ENCODE measurements around the gene ZNF581. TPM values are rescaled to one million over a fixed set of nuclear protein-coding genes. Genes with fewer than 3 reads are reported as not detected.

ZNF581 gene
- polyA plus RNA-seq, 1 of the 3 experiments (the other 2 are of a cell fraction), result 24.7 TPM

- 96% methylated on average over 26 of the region's 31 CpGs for WGBS (ENCODE audit: low lambda C conversion rate)
- Histone ChIP-seq H3K9me3 (no peaks in the 10 kb centered on the region), H3K4me3 (ENCODE audit: low read depth in 2 of 2, low read length in 1 of 2) (no peak overlapping the region), H3K4me1 (ENCODE audit: control insufficient read depth in 1 of 2, insufficient read depth in 2 of 2, low read depth in 1 of 2, low read length in 1 of 2) (no peaks in the 10 kb centered on the region), H3K27me3 (ENCODE audit: insufficient read depth) (no peaks in the 10 kb centered on the region), H3K9me2 (no peaks in the 10 kb centered on the region), H3K9ac (no peak overlapping the region), H3K4me2 (no peak overlapping the region), H4K20me1 (ENCODE audit: insufficient read depth) (peaks cover 15% of the 10 kb centered on the region), H3K36me3 (replicated peaks in 1 of 2; ENCODE audit: control insufficient read depth in 1 of 2, insufficient read depth in 2 of 2, low read length in 1 of 2) (peaks cover 0 to 69% of the 10 kb centered on the region in 2 experiments), H3F3A (replicated peaks; ENCODE audit: insufficient read depth) (no peaks in the 10 kb centered on the region), H3K27ac (ENCODE audit: low read depth in 2 of 2, low read length in 1 of 2) (no peak overlapping the region), H2AFZ (ENCODE audit: low read depth) (no peak overlapping the region), H3K79me2 (ENCODE audit: insufficient read depth) (peaks cover 5% of the 10 kb centered on the region; the same call in 1 of the 2 replicates)
- DNase-seq, result no peak
- no peak for TF ChIP-seq EP300 (IDR thresholded peaks at IDR 0.05; ENCODE audit: borderline replicate concordance in 1 of 2, low read depth in 1 of 2, low read length in 1 of 2)
- TF ChIP-seq JUND (IDR thresholded peaks at IDR 0.05), result no peak
- no peak for TF ChIP-seq FOSL2 (IDR thresholded peaks at IDR 0.05; ENCODE audit: borderline replicate concordance, low read depth)
- no peak for TF ChIP-seq RCOR1 (IDR thresholded peaks at IDR 0.05; ENCODE audit: low read length)
- TF ChIP-seq IRF3 (IDR thresholded peaks at IDR 0.05; ENCODE audit: low read depth, low read length), result no peak
- no peak for TF ChIP-seq EZH2phosphoT487 (IDR thresholded peaks at IDR 0.05; ENCODE audit: borderline replicate concordance, low read depth)
- ChIA-PET POLR2A (no interaction called here), CTCF (interaction anchor here (0.6 to 1.1 kb wide), 3 partner anchors 9 to 187 kb away, joined by 3 read pairs; no protein-coding TSS in a partner anchor)
Observed at GRCh38 chr19:55691561-55692481, 48.4 kb downstream of the ZNF581 start.

- TF ChIP-seq MEF2A (IDR thresholded peaks at IDR 0.05; ENCODE audit: borderline replicate concordance, low read depth) (no peak), EP300 (IDR thresholded peaks at IDR 0.05; ENCODE audit: borderline replicate concordance in 1 of 2, low read depth in 1 of 2, low read length in 1 of 2) (no peak), POLR2AphosphoS5 (IDR thresholded peaks at IDR 0.05; ENCODE audit: low read depth, low read length) (no peak), RAD21 (IDR thresholded peaks at IDR 0.05; ENCODE audit: low read length) (no peak), TCF12 (IDR thresholded peaks at IDR 0.05) (no peak)
- H3K4me3 ChIP-seq (ENCODE audit: low read depth in 2 of 2, low read length in 1 of 2), result no peak overlapping the region
- H3K4me1 ChIP-seq (ENCODE audit: control insufficient read depth in 1 of 2, insufficient read depth in 2 of 2, low read depth in 1 of 2, low read length in 1 of 2), result no peaks in the 10 kb centered on the region
- peaks cover 0 to 75% of the 10 kb centered on the region in 2 experiments for H3K36me3 ChIP-seq (replicated peaks in 1 of 2; ENCODE audit: control insufficient read depth in 1 of 2, insufficient read depth in 2 of 2, low read length in 1 of 2)
- peaks cover 5% of the 10 kb centered on the region; the same call in 1 of the 2 replicates for H3K79me2 ChIP-seq (ENCODE audit: insufficient read depth)
- ChIA-PET CTCF (interaction anchor here (0.6 kb wide), 1 partner anchor 8 kb away, joined by 3 read pairs; no protein-coding TSS in a partner anchor), POLR2A (no interaction called here)
- H4K20me1 ChIP-seq (ENCODE audit: insufficient read depth), result peaks cover 6% of the 10 kb centered on the region
- H3K9ac ChIP-seq, result no peak overlapping the region
- no peak overlapping the region for H3K27ac ChIP-seq (ENCODE audit: low read depth in 2 of 2, low read length in 1 of 2)
- H3F3A ChIP-seq (replicated peaks; ENCODE audit: insufficient read depth), result no peaks in the 10 kb centered on the region
- H3K4me2 ChIP-seq, result no peak overlapping the region
- no peaks in the 10 kb centered on the region for H3K9me3 ChIP-seq
- no peaks in the 10 kb centered on the region for H3K27me3 ChIP-seq (ENCODE audit: insufficient read depth)
- H2AFZ ChIP-seq (ENCODE audit: low read depth), result no peak overlapping the region
- DNase-seq, result no peak
- H3K9me2 ChIP-seq, result no peaks in the 10 kb centered on the region
- 86% methylated on average over 5 of the region's 19 CpGs for WGBS (ENCODE audit: low lambda C conversion rate)
Observed at GRCh38 chr19:55692681-55693081, 49.2 kb downstream of the ZNF581 start.

Data from SK-N-SH (cell line).